ENCODE results near the gene PRODH.
"Not testable (repeated sequence)": the region's sequence is repeated elsewhere in the genome, so short reads cannot be mapped to it uniquely, and the experiment has no call there.

PRODH gene

DNA sequence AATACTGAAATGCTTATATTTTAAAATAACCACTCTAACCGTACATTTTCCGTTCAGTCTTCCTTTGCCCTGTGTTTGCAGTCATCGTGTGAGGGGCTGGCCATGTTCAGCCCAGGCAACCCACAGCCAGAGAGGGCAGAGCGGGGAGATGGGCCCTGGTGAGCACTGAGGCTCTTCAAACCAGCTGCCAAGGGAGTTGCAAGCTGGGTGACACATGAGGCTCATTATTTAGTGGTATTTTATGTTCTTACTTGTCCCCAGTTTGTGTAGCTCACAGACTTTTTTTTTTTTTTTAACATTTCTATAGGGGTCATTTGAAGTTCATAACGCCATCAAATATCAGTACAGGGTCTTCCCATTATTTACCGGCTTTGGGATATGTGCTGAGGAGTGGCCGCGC is 48.0 kb downstream of the PRODH start:
- Mint-ChIP-seq H3K4me1 (ENCODE audit: low read depth in 2 of 2) (no peaks in the 10 kb centered on the region), H3K36me3 (ENCODE audit: insufficient read depth) (no peaks in the 10 kb centered on the region), H3K27ac (no peak overlapping the region), H3K9me3 (no peaks in the 10 kb centered on the region), H3K27me3 (no peaks in the 10 kb centered on the region), H3K4me3 (no peak overlapping the region)
- no peak for ATAC-seq (replicated peaks)
- DNase-seq, result no peak

DNA sequence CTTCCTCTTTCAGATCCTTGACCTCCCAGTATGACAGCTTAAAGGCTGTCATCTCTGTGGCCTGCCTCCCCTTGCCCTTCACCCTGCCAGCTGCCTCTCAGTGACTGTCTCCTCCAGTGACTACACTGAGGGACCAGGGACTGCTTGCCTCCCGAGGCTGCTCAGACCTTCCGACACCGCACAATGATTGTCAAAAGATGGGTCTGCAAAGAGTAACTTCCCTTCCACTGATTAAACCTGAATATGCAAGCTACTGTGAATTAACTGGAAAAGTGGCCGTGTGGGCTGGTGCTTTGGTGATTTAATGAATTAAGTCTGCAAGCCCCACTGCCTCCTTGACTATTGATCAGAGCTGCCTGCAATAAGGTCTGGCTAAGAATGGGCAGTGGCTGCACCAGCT is 51.6 kb downstream of the PRODH start:
- H3K36me3 Mint-ChIP-seq (ENCODE audit: insufficient read depth); ATAC-seq (replicated peaks); H3K4me3 Mint-ChIP-seq; H3K27ac Mint-ChIP-seq; H3K9me3 Mint-ChIP-seq; DNase-seq; H3K27me3 Mint-ChIP-seq; H3K4me1 Mint-ChIP-seq (ENCODE audit: low read depth in 2 of 2): not testable (repeated sequence)

DNA sequence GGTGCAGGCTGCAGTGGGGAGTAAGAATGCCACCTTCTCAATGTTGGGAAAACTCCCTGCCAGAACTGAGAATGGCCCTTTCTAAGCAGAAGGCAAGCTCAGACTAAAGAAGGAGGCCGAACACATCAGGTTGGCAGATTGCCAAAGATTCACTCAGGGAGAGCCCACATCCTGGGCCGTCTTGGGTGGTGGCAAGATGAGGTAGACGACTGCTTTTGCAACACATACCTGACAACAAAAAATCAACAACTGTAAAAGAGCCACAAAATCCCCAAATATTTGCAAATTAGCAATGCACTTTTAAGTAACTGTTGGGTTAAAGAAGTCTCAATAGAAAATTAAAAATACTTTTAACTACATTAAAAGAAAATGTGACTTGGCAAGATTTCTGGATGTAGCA is 54.8 kb downstream of the PRODH start:
- H3K27ac Mint-ChIP-seq; H3K36me3 Mint-ChIP-seq (ENCODE audit: insufficient read depth); H3K27me3 Mint-ChIP-seq; H3K4me1 Mint-ChIP-seq (ENCODE audit: low read depth in 2 of 2); H3K9me3 Mint-ChIP-seq; H3K4me3 Mint-ChIP-seq; ATAC-seq (replicated peaks): not testable (repeated sequence)
- DNase-seq, result peak; percentile 66 to 72 (median 68)
